GM12891 (cell line): ENCODE results near the gene KRTCAP2.
A peak's percentile ranks its signal among the peaks of the same experiment; 100 is the strongest.

Experiments used
- DNase-seq: peaks from one replicate; pipeline ENCODE4 v3.0.0; 2011; ENCODE audit warnings: low spot score; ENCODE audit not compliant: insufficient read length
- FAIRE-seq: peaks from 2 replicates; lab custom pipeline; 2011; peaks lifted over from hg19 to GRCh38; lab: Jason Lieb, UNC
- PAX5 ChIP-seq: IDR thresholded peaks from 2 replicates; pipeline ENCODE4 v1.6.1; 2011; ENCODE audit warnings: low read length, moderate library complexity, mild to moderate bottlenecking; ENCODE audit not compliant: insufficient read depth, severe bottlenecking
- POLR2A ChIP-seq: IDR thresholded peaks from 2 replicates; pipeline ENCODE4 v1.6.1; 2011; ENCODE audit warnings: low read depth, low read length, control low read depth
- POLR2AphosphoS5 ChIP-seq: IDR thresholded peaks from 2 replicates; pipeline ENCODE4 v1.6.1; 2011; ENCODE audit warnings: low read depth, low read length, control low read depth
- POU2F2 ChIP-seq: IDR thresholded peaks from 2 replicates; pipeline ENCODE4 v1.6.1; 2011; ENCODE audit warnings: low read depth, mild to moderate bottlenecking, control low read depth, low read length, moderate library complexity
- SPI1 ChIP-seq: IDR thresholded peaks from 2 replicates; pipeline ENCODE4 v1.6.1; 2011; ENCODE audit warnings: low read depth, low read length, control low read depth
- TAF1 ChIP-seq: IDR thresholded peaks from 2 replicates; pipeline ENCODE4 v1.6.1; 2011; ENCODE audit warnings: low read depth, low read length, control low read depth

Gene KRTCAP2

DNA sequence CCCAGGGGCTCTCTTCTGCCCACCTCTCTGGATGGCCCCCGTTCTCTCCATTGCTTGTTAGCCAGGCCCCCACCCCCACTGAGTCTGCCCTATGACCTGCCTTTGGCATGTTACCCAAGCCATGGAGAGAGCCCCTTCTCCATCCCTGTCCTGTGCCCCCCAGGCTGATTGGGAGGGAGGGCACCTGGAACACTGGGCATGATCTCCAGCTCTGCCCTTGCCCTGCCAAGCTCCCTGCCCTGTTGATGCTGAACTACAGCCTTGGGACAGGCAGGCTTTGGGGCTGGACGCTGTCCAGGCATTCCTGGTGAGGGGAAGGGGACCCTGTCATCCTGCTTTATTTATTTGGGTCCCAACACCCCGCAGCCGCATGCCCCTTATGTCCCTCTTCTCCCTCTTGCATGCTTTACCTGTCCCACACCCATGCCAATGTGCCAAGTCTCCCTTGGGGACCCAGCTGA lies 11.3 kb upstream of the KRTCAP2 start:
- TF ChIP-seq PAX5, result no peak
- TF ChIP-seq TAF1, result no peak
- TF ChIP-seq POU2F2, result no peak
- TF ChIP-seq POLR2AphosphoS5, result no peak
- no peak for TF ChIP-seq SPI1
- no peak for TF ChIP-seq POLR2A
- DNase-seq (no peak), FAIRE-seq (no peak)

- FAIRE-seq, result no peak
- TF ChIP-seq POLR2AphosphoS5, result no peak
- TF ChIP-seq PAX5, result no peak
- no peak for TF ChIP-seq POU2F2
- no peak for TF ChIP-seq TAF1
- TF ChIP-seq SPI1, result no peak
- TF ChIP-seq POLR2A, result no peak
- DNase-seq, result no peak
Observed at GRCh38 chr1:155183775-155184221, 10.7 kb upstream of the KRTCAP2 start.

DNA sequence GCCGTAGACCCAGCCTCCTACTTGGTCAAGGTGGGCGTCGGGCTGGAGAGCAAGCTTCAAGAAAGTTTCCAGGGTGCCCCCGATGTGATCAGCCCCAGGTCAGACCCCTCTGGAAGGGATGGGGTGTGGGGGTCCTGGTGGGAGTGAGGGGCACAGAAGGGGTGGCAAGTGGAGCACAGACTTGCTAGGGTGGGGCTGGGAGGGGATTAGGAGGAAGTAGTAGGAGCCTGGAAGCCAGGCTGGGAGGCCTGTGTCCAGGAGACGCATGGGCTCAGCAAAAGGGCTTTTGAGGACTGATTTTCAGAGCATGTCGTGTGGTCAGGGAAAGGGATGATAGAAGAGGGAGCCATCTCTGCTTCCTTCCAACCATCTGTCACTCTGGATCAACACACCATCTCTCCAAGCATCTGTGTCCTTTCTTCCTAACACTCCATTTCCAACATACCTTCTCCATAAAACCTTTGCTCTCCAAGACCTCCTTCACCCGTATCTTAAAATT lies 9.0 kb upstream of the KRTCAP2 start:
- TF ChIP-seq POLR2AphosphoS5 (no peak), PAX5 (no peak), TAF1 (no peak), POLR2A (no peak), SPI1 (no peak), POU2F2 (no peak)
- DNase-seq, result no peak
- FAIRE-seq, result no peak

DNA sequence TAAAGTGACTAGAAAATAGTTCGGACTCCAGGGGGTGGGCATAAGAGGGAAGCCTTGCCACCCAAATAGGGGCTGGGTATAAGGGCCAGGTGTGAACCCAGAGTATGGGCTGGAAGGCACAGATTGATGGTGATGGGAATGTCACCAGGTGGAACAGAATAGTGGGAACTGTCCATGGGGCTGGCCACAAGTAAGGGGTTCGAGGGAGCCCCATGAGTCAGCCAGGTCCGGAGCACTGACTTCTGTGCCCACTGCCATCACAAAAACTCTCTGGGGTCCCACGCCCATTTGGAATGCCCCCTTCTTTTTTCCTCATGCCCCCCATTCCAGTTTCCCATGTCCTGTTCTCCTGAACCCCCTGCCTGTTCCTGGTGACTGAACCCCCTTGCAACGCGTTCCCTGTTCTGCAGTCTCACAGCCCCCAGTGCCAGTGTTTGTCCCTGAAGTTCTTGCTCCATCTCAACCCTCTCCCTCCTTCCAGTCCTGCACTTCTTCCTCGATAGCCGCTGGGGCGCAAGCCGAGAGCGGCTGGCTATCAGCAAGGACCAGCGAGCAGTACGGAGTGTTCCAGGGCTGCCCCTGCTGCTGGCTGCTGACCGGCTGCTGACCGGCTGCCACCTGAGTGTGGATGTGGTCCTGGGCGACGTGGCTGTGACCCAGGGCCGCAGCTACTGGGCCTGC lies 8.4 kb upstream of the KRTCAP2 start:
- no peak for DNase-seq
- TF ChIP-seq POU2F2 (no peak), SPI1 (no peak), POLR2A (no peak), POLR2AphosphoS5 (no peak), PAX5 (no peak), TAF1 (no peak)
- FAIRE-seq, result no peak

- no peak for TF ChIP-seq POU2F2
- peak; percentile 41; the same call in 1 of the 2 replicates for TF ChIP-seq SPI1
- no peak for TF ChIP-seq TAF1
- FAIRE-seq, result no peak
- DNase-seq, result no peak
Observed at GRCh38 chr1:155179112-155180031, 6.3 kb upstream of the KRTCAP2 start.

DNA sequence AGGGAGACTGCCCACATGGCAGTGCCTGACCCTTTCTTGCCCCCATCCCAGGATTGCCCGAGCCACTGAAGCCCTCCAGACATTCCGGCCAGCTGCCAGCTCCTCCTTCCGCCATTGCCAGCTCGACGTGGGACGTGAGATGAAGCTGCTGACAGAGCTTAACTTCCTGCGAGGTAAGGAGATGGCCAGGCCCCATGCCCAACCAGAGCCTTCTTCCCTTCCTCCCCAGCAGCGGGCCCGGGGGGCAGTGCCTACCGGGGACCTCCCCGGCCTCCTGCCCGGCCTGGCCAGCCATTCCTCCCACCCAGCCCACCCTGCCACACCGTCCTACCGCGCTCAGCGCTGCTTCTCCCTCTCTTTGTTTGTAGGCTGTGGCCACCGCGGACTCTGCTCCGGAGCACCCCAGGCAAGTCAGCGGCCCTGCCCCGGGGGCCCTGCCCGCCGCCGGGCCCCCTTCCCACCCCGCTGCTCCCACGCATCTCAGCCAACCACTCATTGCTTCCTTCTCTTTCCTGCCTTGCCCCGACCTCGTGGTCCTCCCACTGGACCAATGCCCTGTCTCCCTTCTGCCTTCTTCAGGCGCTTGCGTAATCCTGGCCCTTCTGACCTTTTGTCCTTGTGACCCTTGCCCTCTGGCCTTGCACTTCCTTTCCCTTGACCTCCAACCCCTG lies 5.5 kb upstream of the KRTCAP2 start:
- no peak for DNase-seq
- TF ChIP-seq POLR2AphosphoS5 (no peak), TAF1 (no peak), POU2F2 (no peak), SPI1 (no peak)
- FAIRE-seq, result no peak

DNA sequence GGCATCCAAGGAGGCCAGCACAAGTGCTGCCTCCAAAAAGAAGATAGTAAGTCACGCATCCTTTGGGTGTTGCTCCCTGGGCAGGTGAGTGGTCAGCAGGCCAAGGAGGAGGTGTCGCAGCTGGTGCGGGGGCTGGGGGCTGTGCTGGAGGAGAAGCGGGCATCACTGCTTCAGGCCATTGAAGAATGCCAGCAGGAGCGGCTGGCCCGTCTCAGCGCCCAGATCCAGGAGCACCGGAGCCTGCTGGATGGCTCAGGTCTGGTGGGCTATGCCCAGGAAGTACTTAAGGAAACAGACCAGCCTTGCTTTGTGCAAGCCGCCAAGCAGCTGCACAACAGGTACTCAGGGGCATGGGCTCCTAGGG lies 4.8 kb upstream of the KRTCAP2 start:
- no peak for DNase-seq
- TF ChIP-seq PAX5, result no peak
- TF ChIP-seq POLR2A, result no peak
- no peak for TF ChIP-seq TAF1
- no peak for TF ChIP-seq POLR2AphosphoS5
- TF ChIP-seq SPI1, result no peak
- no peak for TF ChIP-seq POU2F2
- no peak for FAIRE-seq

- FAIRE-seq (no peak), DNase-seq (peak; percentile 27)
- no peak for TF ChIP-seq TAF1
- no peak for TF ChIP-seq POLR2A
- no peak for TF ChIP-seq POU2F2
- TF ChIP-seq PAX5, result no peak
- no peak for TF ChIP-seq POLR2AphosphoS5
- TF ChIP-seq SPI1, result no peak
Observed at GRCh38 chr1:155177192-155177917, 4.3 kb upstream of the KRTCAP2 start.

GRCh38 chr1:155176544-155177071 lies 3.5 kb upstream of the KRTCAP2 start:
- DNase-seq (peak; percentile 91), FAIRE-seq (peak; percentile 93)
- no peak for TF ChIP-seq SPI1
- TF ChIP-seq POU2F2, result no peak
- no peak for TF ChIP-seq POLR2AphosphoS5
- TF ChIP-seq POLR2A, result no peak
- TF ChIP-seq PAX5, result no peak
- no peak for TF ChIP-seq TAF1
